ENCODE data around the gene MMP24. TPM values are rescaled to one million over a fixed set of nuclear protein-coding genes. Genes with fewer than 3 reads are reported as not detected.

Gene MMP24
- total RNA-seq, 1 donor from 2014 or later, result 15.6 TPM

GRCh38 chr20:35240083-35240810 is 13.8 kb downstream of the MMP24 start:
- Mint-ChIP-seq H3K4me1 (ENCODE audit: low read depth, unreplicated experiment) (peaks cover 14% of the 10 kb centered on the region), H3K36me3 (ENCODE audit: low read depth, unreplicated experiment) (no peaks in the 10 kb centered on the region), H3K27ac (ENCODE audit: unreplicated experiment) (no peak overlapping the region), H3K4me3 (ENCODE audit: unreplicated experiment) (no peak overlapping the region), H3K27me3 (ENCODE audit: low read depth, unreplicated experiment) (peaks cover 13% of the 10 kb centered on the region), H3K9me3 (ENCODE audit: unreplicated experiment) (peaks cover 8% of the 10 kb centered on the region)
- no peaks in the 10 kb centered on the region for H3K79me2 ChIP-seq (ENCODE audit: insufficient read depth, low read length)
- FAIRE-seq (no peak), DNase-seq (ENCODE audit: low read depth) (no peak)
- TF ChIP-seq EZH2 (IDR thresholded peaks at IDR 0.05; ENCODE audit: insufficient read depth, low read length) (no peak), CTCF (IDR thresholded peaks at IDR 0.05; ENCODE audit: insufficient read depth, low read depth, low read length) (no peak)
- no peaks in the 10 kb centered on the region for H3K9me3 ChIP-seq (ENCODE audit: insufficient read depth, low read depth, low read length)
- H4K20me1 ChIP-seq (ENCODE audit: insufficient read depth, low read length), result no peaks in the 10 kb centered on the region
- no peak overlapping the region for H2AFZ ChIP-seq (ENCODE audit: low read depth, low read length)
- peaks cover 22% of the 10 kb centered on the region for H3K27me3 ChIP-seq (ENCODE audit: insufficient read depth, low read length)
- H3K4me3 ChIP-seq (ENCODE audit: insufficient read depth, low read depth, low read length), result no peak overlapping the region
- no peaks in the 10 kb centered on the region for H3K36me3 ChIP-seq (ENCODE audit: insufficient read depth, low read length)
- H3K9ac ChIP-seq (ENCODE audit: low read length), result no peak overlapping the region
- H3K27ac ChIP-seq (ENCODE audit: low read depth, low read length), result no peak overlapping the region
- H3K4me2 ChIP-seq (ENCODE audit: low read length), result no peak overlapping the region
- H3K4me1 ChIP-seq (ENCODE audit: insufficient read depth, low read length), result no peaks in the 10 kb centered on the region

DNA sequence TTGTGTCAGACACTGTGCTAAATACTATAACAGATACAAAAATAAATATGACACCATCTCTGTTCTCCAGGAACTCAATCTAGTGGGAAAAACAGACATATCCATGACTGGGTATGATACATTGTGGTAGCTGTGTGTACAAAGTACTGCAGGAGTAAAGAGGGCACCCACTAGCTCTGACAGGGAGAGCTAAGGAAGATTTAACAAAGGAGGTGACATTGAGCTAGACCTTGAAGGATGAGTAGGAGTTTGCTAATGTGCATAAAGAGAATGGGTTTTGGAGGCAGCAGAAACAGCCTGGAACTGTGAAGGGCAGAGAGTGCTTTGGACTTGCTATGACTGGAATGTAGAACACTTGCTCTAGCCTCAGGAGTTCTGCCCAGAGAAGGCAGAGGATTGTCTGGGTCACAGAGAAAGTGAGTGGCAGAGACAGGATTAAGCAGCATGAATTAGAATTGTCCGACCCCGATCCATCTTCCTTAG is 14.4 kb downstream of the MMP24 start:
- no peak overlapping the region for H2AFZ ChIP-seq (ENCODE audit: low read depth, low read length)
- H3K79me2 ChIP-seq (ENCODE audit: insufficient read depth, low read length), result no peaks in the 10 kb centered on the region
- H3K27me3 ChIP-seq (ENCODE audit: insufficient read depth, low read length), result peaks cover 22% of the 10 kb centered on the region
- no peaks in the 10 kb centered on the region for H3K36me3 ChIP-seq (ENCODE audit: insufficient read depth, low read length)
- H3K4me3 Mint-ChIP-seq (ENCODE audit: unreplicated experiment), result no peak overlapping the region
- no peak overlapping the region for H3K27ac ChIP-seq (ENCODE audit: low read depth, low read length)
- H3K36me3 Mint-ChIP-seq (ENCODE audit: low read depth, unreplicated experiment), result no peaks in the 10 kb centered on the region
- FAIRE-seq (no peak), DNase-seq (ENCODE audit: low read depth) (no peak)
- H3K4me1 Mint-ChIP-seq (ENCODE audit: low read depth, unreplicated experiment), result peaks cover 14% of the 10 kb centered on the region
- peaks cover 13% of the 10 kb centered on the region for H3K27me3 Mint-ChIP-seq (ENCODE audit: low read depth, unreplicated experiment)
- no peaks in the 10 kb centered on the region for H3K4me1 ChIP-seq (ENCODE audit: insufficient read depth, low read length)
- TF ChIP-seq CTCF (IDR thresholded peaks at IDR 0.05; ENCODE audit: insufficient read depth, low read depth, low read length), result no peak
- no peak for TF ChIP-seq EZH2 (IDR thresholded peaks at IDR 0.05; ENCODE audit: insufficient read depth, low read length)
- peak overlapping the region; percentile 23 for H3K27ac Mint-ChIP-seq (ENCODE audit: unreplicated experiment)
- H4K20me1 ChIP-seq (ENCODE audit: insufficient read depth, low read length), result no peaks in the 10 kb centered on the region
- H3K9me3 Mint-ChIP-seq (ENCODE audit: unreplicated experiment), result peaks cover 8% of the 10 kb centered on the region
- no peak overlapping the region for H3K9ac ChIP-seq (ENCODE audit: low read length)
- H3K4me3 ChIP-seq (ENCODE audit: insufficient read depth, low read depth, low read length), result no peak overlapping the region
- no peaks in the 10 kb centered on the region for H3K9me3 ChIP-seq (ENCODE audit: insufficient read depth, low read depth, low read length)
- no peak overlapping the region for H3K4me2 ChIP-seq (ENCODE audit: low read length)

- peaks cover 3% of the 10 kb centered on the region for H3K36me3 Mint-ChIP-seq (ENCODE audit: low read depth, unreplicated experiment)
- H3K4me3 ChIP-seq (ENCODE audit: insufficient read depth, low read depth, low read length), result no peak overlapping the region
- H3K79me2 ChIP-seq (ENCODE audit: insufficient read depth, low read length), result no peaks in the 10 kb centered on the region
- peaks cover 5% of the 10 kb centered on the region for H3K27me3 Mint-ChIP-seq (ENCODE audit: low read depth, unreplicated experiment)
- peaks cover 22% of the 10 kb centered on the region for H3K27me3 ChIP-seq (ENCODE audit: insufficient read depth, low read length)
- H3K4me1 Mint-ChIP-seq (ENCODE audit: low read depth, unreplicated experiment), result peaks cover 14% of the 10 kb centered on the region
- H3K9me3 Mint-ChIP-seq (ENCODE audit: unreplicated experiment), result peaks cover 2% of the 10 kb centered on the region
- H3K27ac Mint-ChIP-seq (ENCODE audit: unreplicated experiment), result no peak overlapping the region
- H3K9ac ChIP-seq (ENCODE audit: low read length), result no peak overlapping the region
- no peaks in the 10 kb centered on the region for H3K9me3 ChIP-seq (ENCODE audit: insufficient read depth, low read depth, low read length)
- no peak for DNase-seq (ENCODE audit: low read depth)
- H2AFZ ChIP-seq (ENCODE audit: low read depth, low read length), result no peak overlapping the region
- H3K36me3 ChIP-seq (ENCODE audit: insufficient read depth, low read length), result no peaks in the 10 kb centered on the region
- H4K20me1 ChIP-seq (ENCODE audit: insufficient read depth, low read length), result no peaks in the 10 kb centered on the region
- H3K4me3 Mint-ChIP-seq (ENCODE audit: unreplicated experiment), result no peak overlapping the region
- H3K4me2 ChIP-seq (ENCODE audit: low read length), result no peak overlapping the region
- no peak for FAIRE-seq
- H3K27ac ChIP-seq (ENCODE audit: low read depth, low read length), result no peak overlapping the region
- TF ChIP-seq EZH2 (IDR thresholded peaks at IDR 0.05; ENCODE audit: insufficient read depth, low read length) (no peak), CTCF (IDR thresholded peaks at IDR 0.05; ENCODE audit: insufficient read depth, low read depth, low read length) (no peak)
- H3K4me1 ChIP-seq (ENCODE audit: insufficient read depth, low read length), result no peaks in the 10 kb centered on the region
Observed at GRCh38 chr20:35243317-35243716, 16.8 kb downstream of the MMP24 start.
